PC-9 (cell line): ENCODE results near the gene TENT5C. TPM values are rescaled to one million over a fixed set of nuclear protein-coding genes. Genes with fewer than 3 reads are reported as not detected.

ENCODE experiments used
- BruUV-seq: library from RNA; stranded (reverse); fragments of 400-500 nt; replicated peaks from 2 replicates; lab custom pipeline; 2021; lab: Mats Ljungman, UMichigan
- CTCF ChIA-PET: fragments of 300-600 bp; sonication (Branson Sonifier 250); formaldehyde crosslinking; loops from one replicate; lab custom pipeline; 2022; ENCODE audit warnings: antibody characterized with exemption; lab: Charles Lee
- POLR2A ChIA-PET: fragments of 300-600 bp; sonication (Branson Sonifier 250); formaldehyde crosslinking; loops from one replicate; lab custom pipeline; 2022; ENCODE audit warnings: antibody characterized with exemption; ENCODE audit not compliant: unreplicated experiment; lab: Charles Lee
- DNase-seq, 2 experiments: peaks; one replicate each; pipeline versions ENCODE4 v3.0.0 to v3.0.0-alpha.2; 2015 to 2022; ENCODE audit warnings: mixed read lengths in 1 of 2
- H2AFZ ChIP-seq: fragments of 200-600 bp; sonication (generic); 2 replicates; pipeline ENCODE4 v1.8.1; 2017; ENCODE audit warnings: antibody characterized with exemption
- H3F3A ChIP-seq: fragments of 200-600 bp; sonication (generic); 2 replicates; pipeline ENCODE4 v1.8.1; 2017; ENCODE audit warnings: antibody characterized with exemption, mild to moderate bottlenecking, low read depth; ENCODE audit not compliant: insufficient read depth
- H3K27ac ChIP-seq: fragments of 200-600 bp; sonication (generic); 2 replicates; pipeline ENCODE4 v1.6.1; 2016; ENCODE audit warnings: mixed run types
- H3K27me3 ChIP-seq: fragments of 200-600 bp; sonication (generic); 2 replicates; pipeline ENCODE4 v1.6.1; 2016; ENCODE audit warnings: low read depth, mixed run types; ENCODE audit not compliant: insufficient read depth
- H3K36me3 ChIP-seq: fragments of 200-600 bp; sonication (generic); 2 replicates; pipeline ENCODE4 v1.6.1; 2016; ENCODE audit warnings: low read depth, mixed run types
- H3K4me1 ChIP-seq: fragments of 200-600 bp; sonication (generic); replicated peaks from 2 replicates; pipeline ENCODE4 v1.6.1; 2016; ENCODE audit warnings: mixed run types; ENCODE audit not compliant: insufficient read depth
- H3K4me2 ChIP-seq: fragments of 200-600 bp; sonication (generic); 2 replicates; pipeline ENCODE4 v1.6.1; 2017; ENCODE audit warnings: mixed run types
- H3K4me3 ChIP-seq: fragments of 200-600 bp; sonication (generic); 2 replicates; pipeline ENCODE4 v1.6.1; 2016; ENCODE audit warnings: mixed run types
- H3K79me2 ChIP-seq: fragments of 200-600 bp; sonication (generic); 2 replicates; pipeline ENCODE4 v1.6.1; 2017; ENCODE audit warnings: low read depth, mixed run types
- H3K9me2 ChIP-seq: fragments of 200-600 bp; sonication (generic); 2 replicates; pipeline ENCODE4 v1.8.1; 2017; ENCODE audit warnings: mild to moderate bottlenecking; ENCODE audit not compliant: insufficient read depth
- H3K9me3 ChIP-seq: fragments of 200-600 bp; sonication (generic); 2 replicates; pipeline ENCODE4 v1.8.1; 2016; ENCODE audit warnings: low read depth; ENCODE audit not compliant: insufficient read depth
- H4K20me1 ChIP-seq: fragments of 200-600 bp; sonication (generic); 2 replicates; pipeline ENCODE4 v1.8.1; 2017; ENCODE audit not compliant: insufficient read depth
- EZH2 ChIP-seq: fragments of 200-600 bp; sonication (generic); IDR thresholded peaks from 2 replicates; pipeline ENCODE4 v1.8.0; 2017; ENCODE audit warnings: antibody characterized with exemption, low read depth
- intact Hi-C: fragments of 100-400 bp; cut with micrococcal nuclease; formaldehyde crosslinking; loops from one replicate; pipeline ENCODE4 v1.10.0; 2022; ENCODE audit not compliant: unreplicated experiment
- total RNA-seq: library from RNA; stranded (reverse); gene quantifications from 2 replicates; pipeline ENCODE4 v1.2.3, GENCODE V29; 2021
- TF ChIP-seq, protein P1 (sequence below): fragments of 200-600 bp; sonication (generic); conservative IDR thresholded peaks from 2 replicates; pipeline ENCODE4 v1.6.1; 2017; ENCODE audit warnings: mixed run types, antibody characterized with exemption, mild to moderate bottlenecking, moderate library complexity

The TENT5C gene
- total RNA-seq, 1 experiment from 2014 or later, result 4.3 TPM

- TF ChIP-seq EZH2, result no peak
- TF ChIP-seq, protein P1, sequence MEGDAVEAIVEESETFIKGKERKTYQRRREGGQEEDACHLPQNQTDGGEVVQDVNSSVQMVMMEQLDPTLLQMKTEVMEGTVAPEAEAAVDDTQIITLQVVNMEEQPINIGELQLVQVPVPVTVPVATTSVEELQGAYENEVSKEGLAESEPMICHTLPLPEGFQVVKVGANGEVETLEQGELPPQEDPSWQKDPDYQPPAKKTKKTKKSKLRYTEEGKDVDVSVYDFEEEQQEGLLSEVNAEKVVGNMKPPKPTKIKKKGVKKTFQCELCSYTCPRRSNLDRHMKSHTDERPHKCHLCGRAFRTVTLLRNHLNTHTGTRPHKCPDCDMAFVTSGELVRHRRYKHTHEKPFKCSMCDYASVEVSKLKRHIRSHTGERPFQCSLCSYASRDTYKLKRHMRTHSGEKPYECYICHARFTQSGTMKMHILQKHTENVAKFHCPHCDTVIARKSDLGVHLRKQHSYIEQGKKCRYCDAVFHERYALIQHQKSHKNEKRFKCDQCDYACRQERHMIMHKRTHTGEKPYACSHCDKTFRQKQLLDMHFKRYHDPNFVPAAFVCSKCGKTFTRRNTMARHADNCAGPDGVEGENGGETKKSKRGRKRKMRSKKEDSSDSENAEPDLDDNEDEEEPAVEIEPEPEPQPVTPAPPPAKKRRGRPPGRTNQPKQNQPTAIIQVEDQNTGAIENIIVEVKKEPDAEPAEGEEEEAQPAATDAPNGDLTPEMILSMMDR, result no peak
- CTCF ChIA-PET, result no interaction called here
Observed at GRCh38 chr1:117623698-117624097, 17.9 kb downstream of the TENT5C start.

GRCh38 chr1:117627546-117628130 lies 21.8 kb downstream of the TENT5C start:
- Histone ChIP-seq H3K9me3 (no peaks in the 10 kb centered on the region), H3F3A (peaks cover 8% of the 10 kb centered on the region; the same call in 1 of the 2 replicates), H3K9me2 (no peaks in the 10 kb centered on the region; the same call in 1 of the 2 replicates), H4K20me1 (no peaks in the 10 kb centered on the region), H3K79me2 (no peaks in the 10 kb centered on the region), H3K4me2 (no peak overlapping the region), H3K36me3 (no peaks in the 10 kb centered on the region), H3K4me1 (peaks cover 15% of the 10 kb centered on the region), H3K27me3 (no peaks in the 10 kb centered on the region), H2AFZ (no peak overlapping the region), H3K4me3 (no peak overlapping the region), H3K27ac (no peak overlapping the region)
- TF ChIP-seq, protein P1, result no peak
- TF ChIP-seq EZH2, result no peak
- CTCF ChIA-PET, result interaction anchor here (0.6 to 1.5 kb wide), 2 partner anchors 11 to 93 kb away, joined by 3 read pairs; no protein-coding TSS in a partner anchor
- DNase-seq, result peak in 1 of 2 experiments; percentile 64
- intact Hi-C loops, result no loop called here
- no TSS peak for BruUV-seq
- POLR2A ChIA-PET, result no interaction called here

More at GRCh38 chr1:117623698-117624097, 17.9 kb downstream of the TENT5C start:
- no peaks in the 10 kb centered on the region for H3K36me3 ChIP-seq
- no peaks in the 10 kb centered on the region for H3K79me2 ChIP-seq
- no peaks in the 10 kb centered on the region for H3F3A ChIP-seq
- H3K9me3 ChIP-seq, result no peaks in the 10 kb centered on the region
- H3K4me3 ChIP-seq, result no peak overlapping the region
- BruUV-seq, result no TSS peak
- no peaks in the 10 kb centered on the region; the same call in 1 of the 2 replicates for H3K9me2 ChIP-seq
- POLR2A ChIA-PET, result no interaction called here
- H3K4me1 ChIP-seq, result no peaks in the 10 kb centered on the region; the same call in 1 of the 2 replicates
- no peaks in the 10 kb centered on the region for H3K27me3 ChIP-seq
- no peak overlapping the region for H3K4me2 ChIP-seq
- H4K20me1 ChIP-seq, result no peaks in the 10 kb centered on the region
- intact Hi-C loops, result no loop called here
- no peak for DNase-seq
- H3K27ac ChIP-seq, result no peak overlapping the region
- H2AFZ ChIP-seq, result no peak overlapping the region

- ChIA-PET CTCF (interaction anchor here (1.5 kb wide), 1 partner anchor 94 kb away, joined by 3 read pairs; no protein-coding TSS in a partner anchor), POLR2A (no interaction called here)
- no peak for DNase-seq
- no TSS peak for BruUV-seq
- TF ChIP-seq, protein P1, result no peak
- no peak for TF ChIP-seq EZH2
- H2AFZ ChIP-seq, result no peak overlapping the region
- H3K36me3 ChIP-seq, result no peaks in the 10 kb centered on the region
- H3K27me3 ChIP-seq, result no peaks in the 10 kb centered on the region
- H3F3A ChIP-seq, result peaks cover 13% of the 10 kb centered on the region; the same call in 1 of the 2 replicates
- no peaks in the 10 kb centered on the region for H4K20me1 ChIP-seq
- H3K79me2 ChIP-seq, result no peaks in the 10 kb centered on the region
- H3K9me3 ChIP-seq, result no peaks in the 10 kb centered on the region
- no peaks in the 10 kb centered on the region; the same call in 1 of the 2 replicates for H3K9me2 ChIP-seq
- no peak overlapping the region for H3K4me2 ChIP-seq
- intact Hi-C loops, result no loop called here
- H3K4me3 ChIP-seq, result no peak overlapping the region
- H3K27ac ChIP-seq, result no peak overlapping the region
- H3K4me1 ChIP-seq, result peaks cover 22% of the 10 kb centered on the region
Observed at GRCh38 chr1:117628343-117628742, 22.5 kb downstream of the TENT5C start.
